ENCODE results near the gene STAC3.
"Not testable (repeated sequence)": the region's sequence is repeated elsewhere in the genome, so short reads cannot be mapped to it uniquely, and the experiment has no call there.

The STAC3 gene

DNA sequence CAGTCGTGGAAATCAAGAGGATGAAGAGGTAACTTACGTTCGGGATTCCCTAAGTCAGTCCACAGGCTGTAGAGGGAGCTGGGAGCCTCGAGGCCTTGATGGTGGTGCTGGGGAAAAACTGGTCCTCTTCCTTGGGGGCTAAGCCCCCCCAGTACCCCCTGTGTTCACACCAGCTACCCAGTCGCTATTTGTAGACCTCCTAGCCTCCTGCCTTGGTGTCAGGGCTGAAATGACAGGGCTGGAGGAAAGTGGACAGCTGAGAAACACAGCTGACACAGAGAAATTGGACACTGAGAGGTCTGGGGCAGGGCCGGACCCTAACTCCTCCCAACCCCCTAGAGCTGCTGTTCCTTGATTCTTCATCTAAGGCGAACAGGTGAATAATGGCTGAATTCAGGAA, at the start of gene STAC3:
TSS of gene STAC3 (minus strand) at position 232 of the 400 bp plus-strand sequence. CDS start 1,551 bp downstream, outside the sequence.
- no peak within 1 kb of the TSS for H3K4me3 ChIP-seq (ENCODE audit: low read length)
- DNase-seq (ENCODE audit: low read depth), result no peak

DNA sequence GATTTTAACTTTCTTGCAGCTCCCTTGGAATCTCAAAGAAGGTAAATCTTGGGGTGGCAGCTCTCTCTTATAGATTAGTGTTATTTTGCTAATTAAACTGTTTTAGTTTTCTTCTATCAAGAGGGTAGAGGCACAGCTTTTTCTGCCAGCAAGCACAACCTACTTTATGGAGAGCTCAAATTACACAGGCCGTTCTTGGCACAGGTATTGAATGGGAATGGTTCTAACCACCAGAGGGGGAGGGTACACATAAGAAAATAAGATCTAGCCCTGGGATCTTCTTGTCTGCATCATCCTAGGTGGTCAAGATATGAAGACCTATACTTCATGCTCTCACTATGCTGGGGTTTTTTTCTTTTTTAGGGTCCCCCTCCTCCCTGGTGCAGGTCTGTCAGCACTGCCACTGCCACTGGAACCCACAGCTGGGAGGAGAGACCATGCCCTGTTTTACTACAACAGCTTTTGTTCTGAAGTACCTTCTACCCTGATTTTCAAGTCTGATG, 48.6 kb upstream of the STAC3 start:
- DNase-seq (ENCODE audit: low read depth), result no peak
- no peak overlapping the region for H3K4me3 ChIP-seq (ENCODE audit: low read length)
- TF ChIP-seq, protein P1, sequence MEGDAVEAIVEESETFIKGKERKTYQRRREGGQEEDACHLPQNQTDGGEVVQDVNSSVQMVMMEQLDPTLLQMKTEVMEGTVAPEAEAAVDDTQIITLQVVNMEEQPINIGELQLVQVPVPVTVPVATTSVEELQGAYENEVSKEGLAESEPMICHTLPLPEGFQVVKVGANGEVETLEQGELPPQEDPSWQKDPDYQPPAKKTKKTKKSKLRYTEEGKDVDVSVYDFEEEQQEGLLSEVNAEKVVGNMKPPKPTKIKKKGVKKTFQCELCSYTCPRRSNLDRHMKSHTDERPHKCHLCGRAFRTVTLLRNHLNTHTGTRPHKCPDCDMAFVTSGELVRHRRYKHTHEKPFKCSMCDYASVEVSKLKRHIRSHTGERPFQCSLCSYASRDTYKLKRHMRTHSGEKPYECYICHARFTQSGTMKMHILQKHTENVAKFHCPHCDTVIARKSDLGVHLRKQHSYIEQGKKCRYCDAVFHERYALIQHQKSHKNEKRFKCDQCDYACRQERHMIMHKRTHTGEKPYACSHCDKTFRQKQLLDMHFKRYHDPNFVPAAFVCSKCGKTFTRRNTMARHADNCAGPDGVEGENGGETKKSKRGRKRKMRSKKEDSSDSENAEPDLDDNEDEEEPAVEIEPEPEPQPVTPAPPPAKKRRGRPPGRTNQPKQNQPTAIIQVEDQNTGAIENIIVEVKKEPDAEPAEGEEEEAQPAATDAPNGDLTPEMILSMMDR (IDR thresholded peaks at IDR 0.05; ENCODE audit: insufficient read depth, low read depth, low read length, missing control alignments), result no peak

More for the DNA sequence above, at the start of gene STAC3:
- TF ChIP-seq, protein P1 (IDR thresholded peaks at IDR 0.05; ENCODE audit: insufficient read depth, low read depth, low read length, missing control alignments), result no peak

DNA sequence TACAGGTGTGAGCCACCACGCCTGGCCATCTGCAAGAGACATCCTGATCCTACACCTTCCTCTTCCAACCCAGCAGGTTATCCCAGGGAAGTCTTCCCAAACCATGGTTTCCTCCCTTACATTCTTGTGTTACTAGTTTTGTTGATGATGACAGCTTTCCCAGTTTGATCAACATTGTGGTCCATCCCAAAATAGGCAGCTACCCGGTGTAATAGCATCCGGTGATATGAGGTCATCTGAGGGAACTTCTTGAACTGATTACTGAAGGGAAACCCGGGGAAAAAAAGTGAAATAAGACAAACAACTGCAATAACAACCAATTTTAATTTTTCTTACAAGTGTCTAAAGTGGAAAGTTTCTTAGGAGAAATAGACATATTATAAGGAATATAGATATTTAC, 45.3 kb upstream of the STAC3 start:
- no peak for DNase-seq (ENCODE audit: low read depth)
- TF ChIP-seq, protein P1 (IDR thresholded peaks at IDR 0.05; ENCODE audit: insufficient read depth, low read depth, low read length, missing control alignments), result no peak
- no peak overlapping the region for H3K4me3 ChIP-seq (ENCODE audit: low read length)

DNA sequence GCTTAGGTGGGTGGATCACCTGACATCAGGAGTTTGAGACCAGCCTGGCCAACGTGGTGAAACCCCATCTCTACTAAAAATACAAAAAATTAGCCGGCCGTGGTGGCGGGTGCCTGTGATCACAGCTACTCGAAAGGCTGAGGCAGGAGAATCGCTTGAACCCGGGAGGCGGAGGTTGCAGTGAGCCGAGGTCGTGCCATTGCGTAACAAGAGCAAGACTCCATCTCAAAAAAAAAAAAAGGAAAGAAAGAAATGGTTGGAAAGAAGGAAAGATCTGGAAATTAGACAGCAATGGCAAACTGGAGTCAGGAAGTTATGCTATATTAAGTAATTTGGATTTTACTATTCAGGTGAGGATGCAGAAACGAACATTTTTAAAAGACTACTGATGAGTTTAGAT, 31.1 kb upstream of the STAC3 start:
- DNase-seq (ENCODE audit: low read depth); H3K4me3 ChIP-seq (ENCODE audit: low read length): not testable (repeated sequence)

DNA sequence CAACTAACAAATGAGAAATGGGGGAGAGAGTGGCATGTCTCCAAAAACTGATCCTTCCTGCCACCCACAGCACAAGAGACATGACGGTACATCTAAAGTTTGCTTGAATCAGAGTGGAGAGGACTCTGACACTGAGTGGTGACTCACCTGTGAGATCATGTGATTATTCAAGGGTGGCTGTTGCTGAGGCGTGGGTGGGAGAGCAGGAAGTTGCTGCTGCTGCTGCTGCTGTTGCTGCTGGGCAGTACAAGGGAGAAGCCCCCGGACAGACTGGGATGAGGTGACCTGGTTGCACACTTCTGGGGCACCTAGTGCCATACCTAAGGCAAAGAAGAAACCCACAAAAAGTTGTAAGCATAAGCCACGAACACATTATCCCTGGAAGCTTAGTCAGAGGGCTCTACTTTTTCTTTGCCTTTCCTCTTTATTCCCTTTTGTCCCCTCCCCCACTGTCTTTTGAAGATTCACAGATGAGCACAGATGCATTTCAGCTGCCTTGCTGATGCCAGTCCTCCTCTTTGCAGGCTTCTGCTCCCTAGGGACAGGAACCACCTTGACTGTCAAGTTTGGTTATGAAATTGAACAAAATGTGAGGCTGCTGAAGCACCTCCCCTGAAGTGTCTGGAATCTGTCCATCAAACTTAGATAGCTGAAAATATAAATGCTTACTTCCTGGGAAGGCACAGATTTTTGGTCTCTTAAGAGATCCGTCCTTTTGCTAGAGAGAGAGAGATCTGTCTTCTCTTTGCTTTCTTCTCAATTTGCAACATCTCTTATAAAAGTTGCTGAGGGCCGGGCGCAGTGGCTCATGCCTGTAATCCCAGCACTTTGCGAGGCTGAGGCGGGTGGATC, 29.4 kb upstream of the STAC3 start:
- TF ChIP-seq, protein P1 (IDR thresholded peaks at IDR 0.05; ENCODE audit: insufficient read depth, low read depth, low read length, missing control alignments), result no peak

DNA sequence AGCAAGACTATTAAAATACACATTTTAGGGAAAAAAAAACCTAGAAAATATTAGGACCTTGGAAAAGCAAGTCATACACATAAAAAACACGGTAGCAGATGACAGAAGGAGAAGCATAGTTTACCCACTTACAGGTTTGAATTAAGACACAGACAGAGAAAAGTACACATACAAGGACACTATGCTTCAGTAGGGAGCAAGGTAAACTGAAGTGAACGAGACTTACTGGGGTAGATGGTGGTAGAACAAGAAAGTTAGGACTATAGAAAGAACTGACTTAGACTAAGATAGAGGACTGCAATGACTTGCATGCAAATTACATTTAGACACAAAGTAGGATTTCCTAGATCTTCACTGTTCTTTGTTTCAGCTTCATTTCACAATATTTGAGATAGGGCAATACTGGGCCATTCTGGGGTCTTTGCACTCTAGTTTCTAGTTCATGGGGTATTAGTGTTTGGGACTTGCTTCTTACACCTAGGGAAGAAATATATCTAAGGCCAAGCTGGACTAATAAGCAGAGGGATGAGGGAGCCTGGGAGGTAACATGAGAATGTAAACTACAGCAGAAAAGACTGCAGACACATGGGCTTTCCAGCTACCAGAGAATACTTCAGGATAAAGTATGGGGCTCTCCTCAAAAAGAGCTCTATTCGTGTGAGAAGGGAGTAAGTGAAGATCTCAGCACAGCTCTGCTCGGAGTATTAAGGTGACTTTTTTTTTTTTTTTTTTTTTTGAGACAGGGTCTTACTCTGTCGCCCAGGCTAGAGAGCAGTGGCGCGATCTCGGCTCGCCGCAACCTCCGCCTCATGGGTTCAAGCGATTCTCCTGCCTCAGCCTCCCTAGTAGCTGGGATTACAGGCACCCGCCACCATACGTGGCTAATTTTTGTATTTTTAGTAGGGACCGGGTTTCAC, 27.7 kb upstream of the STAC3 start:
- TF ChIP-seq, protein P1 (IDR thresholded peaks at IDR 0.05; ENCODE audit: insufficient read depth, low read depth, low read length, missing control alignments), result no peak
- no peak overlapping the region for H3K4me3 ChIP-seq (ENCODE audit: low read length)
- DNase-seq (ENCODE audit: low read depth), result no peak

More for the DNA sequence above, 29.4 kb upstream of the STAC3 start:
- peak; percentile 95 for DNase-seq (ENCODE audit: low read depth)
- H3K4me3 ChIP-seq (ENCODE audit: low read length), result no peak overlapping the region
